Measurements from ENCODE around the gene PGLYRP3. TPM values are rescaled to one million over a fixed set of nuclear protein-coding genes. Genes with fewer than 3 reads are reported as not detected.
"Not testable (repeated sequence)": the region's sequence is repeated elsewhere in the genome, so short reads cannot be mapped to it uniquely, and the experiment has no call there.

PGLYRP3 gene
- total RNA-seq, 1 donor from 2014 or later, result not detected

- DNase-seq (ENCODE audit: low spot score), result no peak
These were observed 36.9 kb upstream of the PGLYRP3 start for GRCh38 chr1:153349363-153350320.

- no peak for DNase-seq (ENCODE audit: low spot score)
These were observed 36.0 kb upstream of the PGLYRP3 start, which contains the start of gene PGLYRP4 for GRCh38 chr1:153348511-153349362. Gene PGLYRP4, minus strand, starts transcription at chr1:153348841. Its CDS starts 909 bp downstream, at chr1:153347932.

- DNase-seq (ENCODE audit: low spot score), result no peak
These were observed 35.1 kb upstream of the PGLYRP3 start for GRCh38 chr1:153347856-153348255.

- not testable (repeated sequence) for DNase-seq (ENCODE audit: low spot score)
These were observed 34.3 kb upstream of the PGLYRP3 start for GRCh38 chr1:153347049-153347448.

GRCh38 chr1:153346077-153346723 is 33.4 kb upstream of the PGLYRP3 start:
- no peak for DNase-seq (ENCODE audit: low spot score)

GRCh38 chr1:153345187-153346076 is 32.7 kb upstream of the PGLYRP3 start:
- DNase-seq (ENCODE audit: low spot score), result no peak

GRCh38 chr1:153344718-153345025 is 31.9 kb upstream of the PGLYRP3 start:
- no peak for DNase-seq (ENCODE audit: low spot score)

- no peak for DNase-seq (ENCODE audit: low spot score)
These were observed 31.3 kb upstream of the PGLYRP3 start for GRCh38 chr1:153343811-153344717.

- no peak for DNase-seq (ENCODE audit: low spot score)
These were observed 30.4 kb upstream of the PGLYRP3 start for GRCh38 chr1:153343040-153343681.

GRCh38 chr1:153342178-153342577 is 29.4 kb upstream of the PGLYRP3 start:
- no peak for DNase-seq (ENCODE audit: low spot score)

GRCh38 chr1:153341431-153341934 is 28.7 kb upstream of the PGLYRP3 start:
- no peak for DNase-seq (ENCODE audit: low spot score)

- no peak for DNase-seq (ENCODE audit: low spot score)
These were observed 27.6 kb upstream of the PGLYRP3 start for GRCh38 chr1:153340356-153340755.

GRCh38 chr1:153339802-153340201 is 27.1 kb upstream of the PGLYRP3 start:
- DNase-seq (ENCODE audit: low spot score), result no peak

- DNase-seq (ENCODE audit: low spot score), result no peak
These were observed 25.5 kb upstream of the PGLYRP3 start for GRCh38 chr1:153337980-153338853.

GRCh38 chr1:153336650-153337049 is 23.9 kb upstream of the PGLYRP3 start:
- no peak for DNase-seq (ENCODE audit: low spot score)

GRCh38 chr1:153333902-153334301 is 21.1 kb upstream of the PGLYRP3 start:
- DNase-seq (ENCODE audit: low spot score), result no peak

- no peak for DNase-seq (ENCODE audit: low spot score)
These were observed 12.2 kb upstream of the PGLYRP3 start for GRCh38 chr1:153324912-153325311.

- no peak for DNase-seq (ENCODE audit: low spot score)
These were observed 9.8 kb upstream of the PGLYRP3 start for GRCh38 chr1:153322568-153322967.

Measured in mesenteric fat pad (tissue), 1 donor.